Mammary epithelial cell (primary cell): ENCODE measurements around the gene MOB3B.

Experiments
- EZH2 ChIP-seq: IDR thresholded peaks from 2 replicates; pipeline ENCODE4 v1.6.1; 2012; ENCODE audit warnings: low read length, inconsistent platforms, borderline replicate concordance
- TF ChIP-seq, protein P1 (sequence below), 2 donors: IDR thresholded peaks in 1 of 2; conservative IDR thresholded peaks in 1 of 2; 2 replicates each; pipeline ENCODE4 v1.5.1; 2011 to 2012; ENCODE audit warnings: inconsistent platforms in 2 of 2, low read length in 2 of 2, mild to moderate bottlenecking in 2 of 2, control low read depth in 1 of 2, low read depth in 1 of 2; ENCODE audit not compliant: insufficient read depth in 1 of 2; ENCODE audit errors: extremely low read depth in 1 of 2

DNA sequence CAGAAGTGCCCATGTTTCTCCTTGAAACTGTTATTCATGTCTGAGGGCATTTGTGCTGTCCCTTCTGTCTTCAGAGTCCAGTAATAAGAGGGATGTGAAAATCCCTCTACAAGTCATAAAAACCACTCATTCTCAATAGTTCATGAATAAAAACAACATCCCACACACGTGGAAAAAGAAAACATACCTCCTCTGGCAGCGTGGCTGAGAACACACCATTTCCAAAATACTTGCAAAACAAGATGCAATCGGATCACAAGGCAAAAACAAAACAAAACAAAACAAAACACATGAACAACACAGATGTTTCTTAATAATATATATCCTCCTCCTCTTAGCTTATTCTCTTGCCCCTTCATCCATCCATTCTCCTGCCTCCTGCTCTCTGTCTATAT is 161.7 kb downstream of the MOB3B start:
- TF ChIP-seq, protein P1, sequence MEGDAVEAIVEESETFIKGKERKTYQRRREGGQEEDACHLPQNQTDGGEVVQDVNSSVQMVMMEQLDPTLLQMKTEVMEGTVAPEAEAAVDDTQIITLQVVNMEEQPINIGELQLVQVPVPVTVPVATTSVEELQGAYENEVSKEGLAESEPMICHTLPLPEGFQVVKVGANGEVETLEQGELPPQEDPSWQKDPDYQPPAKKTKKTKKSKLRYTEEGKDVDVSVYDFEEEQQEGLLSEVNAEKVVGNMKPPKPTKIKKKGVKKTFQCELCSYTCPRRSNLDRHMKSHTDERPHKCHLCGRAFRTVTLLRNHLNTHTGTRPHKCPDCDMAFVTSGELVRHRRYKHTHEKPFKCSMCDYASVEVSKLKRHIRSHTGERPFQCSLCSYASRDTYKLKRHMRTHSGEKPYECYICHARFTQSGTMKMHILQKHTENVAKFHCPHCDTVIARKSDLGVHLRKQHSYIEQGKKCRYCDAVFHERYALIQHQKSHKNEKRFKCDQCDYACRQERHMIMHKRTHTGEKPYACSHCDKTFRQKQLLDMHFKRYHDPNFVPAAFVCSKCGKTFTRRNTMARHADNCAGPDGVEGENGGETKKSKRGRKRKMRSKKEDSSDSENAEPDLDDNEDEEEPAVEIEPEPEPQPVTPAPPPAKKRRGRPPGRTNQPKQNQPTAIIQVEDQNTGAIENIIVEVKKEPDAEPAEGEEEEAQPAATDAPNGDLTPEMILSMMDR (conservative IDR thresholded peaks at IDR 0.05 in 1 of 2, IDR thresholded peaks at IDR 0.05 in 1 of 2; ENCODE audit: extremely low read depth in 1 of 2, insufficient read depth in 1 of 2, low read depth in 1 of 2, low read length in 2 of 2), result no peak
- TF ChIP-seq EZH2, result no peak
